ENCODE results near the gene LAMB1.

The LAMB1 gene

GRCh38 chr7:107940951-107941350 lies 62.0 kb downstream of the LAMB1 start:
- no peak for TF ChIP-seq CTCF (IDR thresholded peaks at IDR 0.05; ENCODE audit: borderline replicate concordance, insufficient read depth, low read depth, low read length)
- no peak overlapping the region for H3K4me3 ChIP-seq (ENCODE audit: low read depth, low read length)

GRCh38 chr7:107939573-107940489 lies 63.1 kb downstream of the LAMB1 start:
- no peak for TF ChIP-seq CTCF (IDR thresholded peaks at IDR 0.05; ENCODE audit: borderline replicate concordance, insufficient read depth, low read depth, low read length)
- no peak overlapping the region for H3K4me3 ChIP-seq (ENCODE audit: low read depth, low read length)

- no peak overlapping the region for H3K4me3 ChIP-seq (ENCODE audit: low read depth, low read length)
- TF ChIP-seq CTCF (IDR thresholded peaks at IDR 0.05; ENCODE audit: borderline replicate concordance, insufficient read depth, low read depth, low read length) = no peak
Measured at GRCh38 chr7:107938456-107939250, 64.3 kb downstream of the LAMB1 start.

DNA sequence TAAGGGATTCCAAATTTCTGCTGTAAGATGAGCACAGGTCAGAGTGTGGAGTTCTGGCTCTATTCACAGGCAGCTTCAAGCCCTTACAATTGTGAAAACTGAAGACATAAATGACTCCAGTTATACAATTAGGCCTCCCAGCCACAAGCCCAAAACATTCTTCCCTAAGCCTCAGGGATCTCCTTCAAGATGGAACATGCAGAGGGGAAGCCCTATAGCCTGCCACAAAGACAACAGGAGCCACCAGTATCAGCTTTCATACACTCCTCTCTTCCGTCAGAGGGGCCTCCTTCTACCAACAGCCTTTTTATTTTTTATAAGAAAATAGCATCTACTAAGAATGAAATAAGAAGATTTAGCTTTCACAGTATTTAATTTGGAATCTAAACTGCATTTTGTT lies 65.4 kb downstream of the LAMB1 start:
- H3K4me3 ChIP-seq (ENCODE audit: low read depth, low read length) = no peak overlapping the region
- TF ChIP-seq CTCF (IDR thresholded peaks at IDR 0.05; ENCODE audit: borderline replicate concordance, insufficient read depth, low read depth, low read length) = no peak

DNA sequence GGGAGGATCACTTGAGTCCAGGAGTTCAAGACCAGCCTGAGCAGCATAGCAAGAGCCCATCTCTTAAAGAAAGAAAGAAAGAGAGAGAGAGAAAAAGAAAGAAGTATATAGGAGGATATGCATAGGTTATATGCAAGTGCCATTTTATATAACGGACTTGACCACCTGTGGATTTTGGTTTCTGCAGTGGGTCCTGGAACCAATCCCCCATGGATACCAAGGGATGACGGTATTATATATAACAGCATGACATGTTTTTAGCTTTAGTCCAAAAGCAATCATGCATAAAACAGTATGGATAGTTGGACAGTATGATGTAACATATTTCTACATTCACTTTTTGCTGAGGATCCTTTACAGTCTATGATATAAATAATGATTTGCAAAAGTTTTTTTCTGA lies 66.6 kb downstream of the LAMB1 start:
- H3K4me3 ChIP-seq (ENCODE audit: low read depth, low read length) = no peak overlapping the region
- no peak for TF ChIP-seq CTCF (IDR thresholded peaks at IDR 0.05; ENCODE audit: borderline replicate concordance, insufficient read depth, low read depth, low read length)

DNA sequence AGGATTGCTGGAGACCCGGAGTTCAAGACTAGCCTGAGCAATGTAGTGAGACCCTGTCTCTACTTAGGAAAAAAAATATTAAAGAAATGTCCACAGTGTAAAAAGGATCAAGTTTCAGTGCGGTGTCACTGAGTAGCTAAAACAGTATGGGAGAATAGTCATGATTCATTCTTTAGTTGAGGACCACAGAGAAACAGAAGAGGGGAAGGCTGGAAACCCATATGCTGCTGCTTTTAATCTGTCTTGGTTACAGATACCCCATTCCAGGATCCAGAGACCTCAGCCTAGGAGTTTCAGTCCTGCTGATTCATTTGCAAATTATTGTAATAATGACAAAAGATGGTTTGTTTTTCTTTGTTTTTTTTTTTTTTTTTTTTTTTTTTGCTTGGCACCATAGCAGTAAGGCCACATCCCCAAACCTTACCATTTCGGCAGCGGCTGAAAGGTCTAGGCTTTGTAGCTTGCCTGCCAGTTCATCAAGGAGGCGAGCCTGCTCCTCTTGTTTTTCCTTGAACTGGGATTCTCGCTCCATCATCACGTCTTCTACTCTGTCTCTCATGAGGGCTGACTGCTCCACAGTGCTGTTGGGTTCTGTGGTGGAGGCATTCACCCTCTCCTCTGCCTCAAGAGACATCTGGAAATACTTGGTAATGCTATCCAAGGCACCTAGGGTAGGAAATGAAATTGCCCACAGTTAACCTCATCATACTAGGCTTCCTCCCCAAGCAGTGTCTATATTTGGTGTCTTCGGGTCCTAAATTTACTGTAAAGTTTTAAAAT lies 67.8 kb downstream of the LAMB1 start:
- TF ChIP-seq CTCF (IDR thresholded peaks at IDR 0.05; ENCODE audit: borderline replicate concordance, insufficient read depth, low read depth, low read length) = no peak
- no peak overlapping the region for H3K4me3 ChIP-seq (ENCODE audit: low read depth, low read length)
